Mucosa of rectum (tissue), 2 donors: ENCODE data around the gene RFESD.
A peak's percentile ranks its signal among the peaks of the same experiment; 100 is the strongest.
"Not testable (repeated sequence)": the region's sequence is repeated elsewhere in the genome, so short reads cannot be mapped to it uniquely, and the experiment has no call there.

ENCODE experiments used
- H3K27ac ChIP-seq, 2 donors: one replicate each; pipeline ENCODE4 v1.7.0; 2013; ENCODE audit warnings: inconsistent platforms in 2 of 2, low read depth in 2 of 2, low read length in 2 of 2
- H3K27me3 ChIP-seq, 2 donors: one replicate each; pipeline ENCODE4 v1.7.0; 2013; ENCODE audit warnings: low read length in 2 of 2; ENCODE audit not compliant: control insufficient read depth in 2 of 2, insufficient read depth in 2 of 2
- H3K36me3 ChIP-seq, 2 donors: one replicate each; pipeline ENCODE4 v1.7.0; 2013; ENCODE audit warnings: low read length in 2 of 2; ENCODE audit not compliant: control insufficient read depth in 2 of 2, insufficient read depth in 2 of 2
- H3K4me1 ChIP-seq, 2 donors: one replicate each; pipeline ENCODE4 v1.7.0; 2013; ENCODE audit warnings: low read length in 2 of 2, mild to moderate bottlenecking in 1 of 2; ENCODE audit not compliant: control insufficient read depth in 2 of 2, insufficient read depth in 2 of 2
- H3K4me3 ChIP-seq, 2 donors: one replicate each; pipeline ENCODE4 v1.7.0; 2013; ENCODE audit warnings: low read length in 2 of 2
- H3K9ac ChIP-seq, 2 donors: one replicate each; pipeline ENCODE4 v1.7.0; 2013; ENCODE audit warnings: low read length in 2 of 2, low read depth in 1 of 2, mild to moderate bottlenecking in 1 of 2
- H3K9me3 ChIP-seq, 2 donors: one replicate each; pipeline ENCODE4 v1.7.0; 2013; ENCODE audit warnings: low read length in 2 of 2; ENCODE audit not compliant: control insufficient read depth in 2 of 2
- donor health status: healthy.
- donor health status: Normal muscosa, but diverticular disease.

Gene RFESD

DNA sequence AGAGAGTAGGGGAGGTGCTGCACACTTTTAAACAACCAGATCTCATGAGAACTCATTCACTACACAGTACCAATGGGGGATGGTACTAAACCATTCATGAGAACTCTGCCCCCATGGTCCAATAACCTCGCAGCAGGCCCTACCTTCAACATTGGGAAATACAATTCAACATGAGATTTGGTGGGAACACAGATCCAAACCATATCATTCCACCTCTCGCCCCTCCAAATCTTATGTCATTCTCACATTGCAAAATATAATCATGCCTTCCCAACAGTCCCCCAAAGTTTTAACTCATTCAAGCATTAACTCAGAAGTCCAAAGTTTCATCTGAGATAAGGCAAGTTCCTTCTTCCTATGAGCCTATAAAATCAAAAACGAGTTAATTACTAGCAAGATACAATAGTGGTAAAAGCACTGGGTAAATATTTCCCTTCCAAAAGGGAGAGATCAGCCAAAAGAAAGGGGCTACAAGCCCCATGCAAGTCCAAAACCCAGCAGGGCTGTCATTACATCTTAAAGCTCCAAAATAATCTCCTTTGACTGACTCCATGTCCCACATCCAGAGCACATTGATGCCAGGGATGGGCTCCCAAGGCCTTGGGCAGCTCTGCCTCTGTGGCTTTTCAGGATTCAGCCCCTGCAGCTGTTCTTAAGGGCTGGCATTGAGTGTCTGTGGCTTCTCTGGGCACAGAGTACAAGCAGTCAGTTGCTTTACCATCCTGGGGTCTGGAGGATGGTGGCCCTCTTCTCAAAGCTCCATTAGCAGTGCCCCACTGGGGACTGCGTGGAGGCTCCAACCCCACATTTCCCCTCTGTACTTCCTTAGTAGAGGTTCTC, 18.4 kb upstream of the RFESD start:
- Histone ChIP-seq H3K9me3 (no peaks in the 10 kb centered on the region), H3K9ac (no peak overlapping the region), H3K27me3 (no peaks in the 10 kb centered on the region), H3K27ac (peak overlapping the region; percentile 2 to 23), H3K4me3 (no peak overlapping the region), H3K4me1 (peaks cover 8 to 10% of the 10 kb centered on the region in 2 donors), H3K36me3 (no peaks in the 10 kb centered on the region)

DNA sequence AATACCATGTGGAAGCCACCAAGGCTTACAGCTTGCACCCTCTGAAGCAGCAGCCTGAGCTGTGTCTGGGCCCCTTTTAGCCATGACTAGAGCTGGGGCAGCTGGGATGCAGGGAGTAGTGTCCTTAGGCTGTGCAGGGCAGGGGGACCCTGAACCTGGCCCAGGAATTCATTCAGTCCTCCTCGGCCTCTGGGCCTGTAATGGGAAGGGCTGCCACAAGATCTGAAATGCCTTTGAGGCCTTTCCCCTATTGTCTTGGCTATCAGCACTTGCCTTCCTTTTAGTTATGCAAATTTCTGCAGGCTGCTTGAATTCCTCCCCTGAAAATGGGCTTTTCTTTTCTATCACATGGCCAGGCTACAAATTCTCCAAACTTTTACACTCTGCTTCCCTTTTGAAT, 17.6 kb upstream of the RFESD start:
- Histone ChIP-seq H3K9me3 (no peaks in the 10 kb centered on the region), H3K9ac (no peak overlapping the region), H3K36me3 (no peaks in the 10 kb centered on the region), H3K4me3 (no peak overlapping the region), H3K27ac (peak overlapping the region in 1 of 2 donors; percentile 23), H3K27me3 (no peaks in the 10 kb centered on the region), H3K4me1 (peaks cover 8 to 10% of the 10 kb centered on the region in 2 donors)

DNA sequence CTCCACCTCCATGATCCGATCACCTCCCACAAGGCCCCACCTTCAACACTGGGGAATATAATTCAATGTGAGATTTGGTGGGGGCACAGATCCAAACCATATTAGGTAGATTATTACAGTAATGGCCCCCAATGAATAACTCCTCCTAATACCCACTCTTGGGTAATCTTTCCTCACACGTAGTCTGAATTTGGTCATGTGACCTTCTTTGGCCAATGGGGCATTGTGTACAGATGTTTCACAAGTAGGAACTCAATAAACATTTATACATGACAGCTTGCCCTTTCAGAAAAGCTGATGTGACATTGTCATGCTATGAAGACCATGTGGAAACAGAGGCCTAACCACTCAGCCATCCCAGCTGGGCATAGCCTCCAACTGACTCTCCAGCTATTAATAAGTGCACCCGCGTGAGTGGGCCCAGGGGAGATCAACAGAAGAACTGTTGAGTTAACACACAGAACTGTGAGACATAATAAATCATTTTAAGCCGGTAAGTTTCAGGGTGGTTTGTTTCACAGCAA, 16.1 kb upstream of the RFESD start:
- H3K9me3 ChIP-seq: no peaks in the 10 kb centered on the region
- H3K9ac ChIP-seq: no peak overlapping the region
- no peaks in the 10 kb centered on the region for H3K36me3 ChIP-seq
- H3K27ac ChIP-seq: no peak overlapping the region
- H3K4me3 ChIP-seq: no peak overlapping the region
- H3K4me1 ChIP-seq: peaks cover 8 to 10% of the 10 kb centered on the region in 2 donors
- no peaks in the 10 kb centered on the region for H3K27me3 ChIP-seq

DNA sequence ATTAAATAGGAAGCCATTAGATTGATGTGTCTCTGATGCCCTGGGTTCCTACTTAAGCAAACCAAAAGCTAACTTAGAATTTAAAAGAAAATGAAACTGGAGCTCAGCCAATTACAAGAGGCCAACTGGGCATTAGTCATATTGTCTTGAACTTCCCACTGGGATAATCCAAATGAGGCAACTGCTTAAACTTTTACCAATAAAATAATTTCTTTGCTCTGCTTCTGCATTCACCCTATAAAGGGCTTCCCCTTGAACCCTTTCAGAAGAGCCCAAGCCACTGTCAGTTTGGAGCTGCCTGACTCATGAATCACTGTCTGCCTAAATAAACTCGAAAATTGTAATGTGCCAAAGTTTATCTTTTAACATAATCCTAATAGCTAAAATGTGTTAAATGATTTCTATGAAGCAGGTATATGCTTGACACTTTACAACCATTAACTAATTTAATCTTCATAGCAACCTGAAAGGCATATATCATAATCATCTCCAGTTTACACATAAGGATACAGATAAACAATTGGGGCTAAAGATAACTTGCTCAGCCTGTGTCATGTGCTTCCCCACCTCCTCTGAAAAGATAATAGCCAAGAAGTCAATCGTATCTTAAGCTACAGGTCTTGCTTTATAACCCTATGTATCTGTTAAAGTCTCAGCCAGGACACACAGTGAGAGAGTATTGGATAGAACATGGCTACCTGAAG, 15.2 kb upstream of the RFESD start:
- H3K4me3 ChIP-seq: no peak overlapping the region
- H3K27me3 ChIP-seq: no peaks in the 10 kb centered on the region
- no peak overlapping the region for H3K9ac ChIP-seq
- H3K27ac ChIP-seq: no peak overlapping the region
- peaks cover 8 to 10% of the 10 kb centered on the region in 2 donors for H3K4me1 ChIP-seq
- no peaks in the 10 kb centered on the region for H3K36me3 ChIP-seq
- H3K9me3 ChIP-seq: no peaks in the 10 kb centered on the region

DNA sequence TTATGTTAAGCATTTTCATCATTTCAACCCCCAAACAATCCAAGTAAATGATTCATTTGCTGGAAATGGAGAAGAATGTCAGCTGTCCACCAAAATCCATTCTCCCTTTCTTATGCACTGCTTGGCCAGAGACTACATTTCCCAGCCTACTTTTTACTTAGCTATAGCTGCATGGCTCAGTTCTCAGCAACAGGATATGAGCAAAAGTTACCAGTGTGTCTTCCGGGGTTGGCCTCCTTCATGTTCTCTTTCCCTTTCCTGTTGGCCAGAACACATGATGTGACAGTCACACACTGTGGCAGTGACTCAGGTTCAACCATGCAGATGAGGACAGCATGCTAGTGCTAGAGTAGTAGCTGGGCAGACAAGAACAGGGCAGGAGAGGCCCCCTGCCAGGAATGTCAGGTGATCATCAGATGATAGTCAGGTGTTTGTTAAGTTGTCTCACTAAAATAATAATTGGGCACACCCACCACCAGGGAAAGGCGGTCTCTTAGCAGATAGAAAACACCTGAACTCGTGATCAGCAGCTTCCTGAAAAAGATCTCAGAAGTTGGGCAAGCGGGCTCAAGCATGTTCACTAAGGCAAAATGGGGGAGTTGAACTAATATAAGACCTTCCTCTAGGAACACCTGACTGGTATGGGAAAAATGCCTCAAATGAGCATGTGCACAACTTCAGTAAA, 14.4 kb upstream of the RFESD start:
- H3K27ac ChIP-seq: no peak overlapping the region
- H3K9ac ChIP-seq: no peak overlapping the region
- peaks cover 8 to 10% of the 10 kb centered on the region in 2 donors for H3K4me1 ChIP-seq
- no peaks in the 10 kb centered on the region for H3K9me3 ChIP-seq
- no peak overlapping the region for H3K4me3 ChIP-seq
- no peaks in the 10 kb centered on the region for H3K27me3 ChIP-seq
- no peaks in the 10 kb centered on the region for H3K36me3 ChIP-seq

DNA sequence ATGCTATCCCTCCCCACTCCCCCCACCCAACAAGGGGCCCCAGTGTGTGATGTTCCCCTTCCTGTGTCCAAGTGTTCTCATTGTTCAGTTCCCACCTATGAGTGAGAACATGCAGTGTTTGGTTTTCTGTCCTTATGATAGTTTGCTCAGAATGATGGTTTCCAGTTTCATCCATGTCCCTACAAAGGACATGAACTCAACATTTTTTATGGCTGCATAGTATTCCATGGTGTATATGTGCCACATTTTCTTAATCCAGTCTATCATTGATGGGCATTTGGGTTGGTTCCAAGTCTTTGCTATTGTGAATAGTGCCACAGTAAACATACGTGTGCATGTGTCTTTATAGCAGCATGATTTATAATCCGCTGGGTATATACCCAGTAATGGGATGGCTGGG, 13.6 kb upstream of the RFESD start:
- not testable (repeated sequence) for H3K36me3 ChIP-seq, H3K4me1 ChIP-seq, H3K4me3 ChIP-seq, H3K9me3 ChIP-seq, H3K27me3 ChIP-seq, H3K9ac ChIP-seq, H3K27ac ChIP-seq

DNA sequence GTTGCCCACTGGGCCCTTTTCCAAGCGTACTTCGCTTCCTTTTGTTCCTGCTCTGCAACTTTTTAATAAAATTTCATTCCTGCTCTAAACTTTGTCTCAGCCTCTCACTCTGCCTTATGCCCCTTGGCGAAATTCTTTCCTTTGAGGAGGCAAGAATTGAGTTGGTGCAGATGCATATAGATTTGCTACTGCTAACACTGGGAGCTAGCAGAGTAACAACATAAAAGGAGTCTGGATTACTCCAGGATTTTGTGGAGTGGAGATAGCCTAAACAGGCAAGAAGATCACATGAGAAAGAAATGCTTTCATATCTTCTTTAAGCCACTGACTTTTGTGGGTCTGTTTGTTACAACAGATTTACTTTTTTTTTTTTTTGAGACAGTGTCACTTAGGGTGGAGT, 12.9 kb upstream of the RFESD start:
- no peak overlapping the region for H3K27ac ChIP-seq
- H3K4me3 ChIP-seq: no peak overlapping the region
- no peaks in the 10 kb centered on the region for H3K27me3 ChIP-seq
- peaks cover under 1 to 3% of the 10 kb centered on the region in 2 donors for H3K4me1 ChIP-seq
- H3K9ac ChIP-seq: no peak overlapping the region
- no peaks in the 10 kb centered on the region for H3K36me3 ChIP-seq
- no peaks in the 10 kb centered on the region for H3K9me3 ChIP-seq

DNA sequence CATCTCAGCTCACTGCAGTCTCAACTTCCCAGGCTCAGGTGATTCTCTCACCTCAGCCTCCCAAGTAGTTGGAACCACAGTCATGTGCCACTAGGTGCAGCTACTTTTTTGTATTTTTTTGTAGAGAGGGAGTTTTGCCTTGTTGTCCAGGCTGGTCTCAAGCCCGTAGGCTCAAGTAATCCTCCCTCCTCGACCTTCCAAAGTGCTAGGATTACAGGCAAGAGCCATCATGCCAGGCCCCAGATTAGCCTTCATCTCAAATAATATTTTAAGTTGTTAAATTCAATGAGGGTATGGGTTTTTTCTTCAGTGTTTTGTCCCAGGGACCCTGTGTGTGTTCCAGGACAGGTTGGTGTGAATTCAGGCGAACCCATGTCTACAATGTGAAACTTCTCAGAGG, 12.5 kb upstream of the RFESD start:
- H3K4me3 ChIP-seq: no peak overlapping the region
- no peaks in the 10 kb centered on the region for H3K36me3 ChIP-seq
- H3K9ac ChIP-seq: no peak overlapping the region
- no peak overlapping the region for H3K27ac ChIP-seq
- H3K27me3 ChIP-seq: no peaks in the 10 kb centered on the region
- no peaks in the 10 kb centered on the region for H3K9me3 ChIP-seq
- H3K4me1 ChIP-seq: no peaks in the 10 kb centered on the region

DNA sequence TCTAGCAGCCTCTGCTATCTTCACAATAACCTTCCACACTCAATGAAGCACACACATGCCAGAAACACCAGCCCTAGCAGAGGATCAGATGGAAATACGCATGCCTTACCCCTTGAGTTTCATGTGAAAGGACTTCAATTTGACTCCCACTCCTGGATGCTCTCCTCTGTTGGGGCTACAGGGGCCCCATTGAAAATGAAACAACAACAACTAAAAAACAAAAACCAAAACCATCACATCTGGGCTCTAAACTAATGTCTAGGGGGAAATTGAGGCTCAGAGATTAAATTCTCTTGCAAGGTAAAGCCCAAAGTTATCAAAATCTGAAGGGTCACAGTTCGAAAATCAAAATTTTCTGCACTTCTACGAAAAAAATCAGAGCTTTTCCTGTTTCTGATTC, 7.9 kb upstream of the RFESD start:
- Histone ChIP-seq H3K4me1 (peaks cover 0 to 3% of the 10 kb centered on the region in 2 donors), H3K9ac (no peak overlapping the region), H3K27me3 (no peaks in the 10 kb centered on the region), H3K36me3 (no peaks in the 10 kb centered on the region), H3K27ac (no peak overlapping the region), H3K9me3 (no peaks in the 10 kb centered on the region), H3K4me3 (no peak overlapping the region)

DNA sequence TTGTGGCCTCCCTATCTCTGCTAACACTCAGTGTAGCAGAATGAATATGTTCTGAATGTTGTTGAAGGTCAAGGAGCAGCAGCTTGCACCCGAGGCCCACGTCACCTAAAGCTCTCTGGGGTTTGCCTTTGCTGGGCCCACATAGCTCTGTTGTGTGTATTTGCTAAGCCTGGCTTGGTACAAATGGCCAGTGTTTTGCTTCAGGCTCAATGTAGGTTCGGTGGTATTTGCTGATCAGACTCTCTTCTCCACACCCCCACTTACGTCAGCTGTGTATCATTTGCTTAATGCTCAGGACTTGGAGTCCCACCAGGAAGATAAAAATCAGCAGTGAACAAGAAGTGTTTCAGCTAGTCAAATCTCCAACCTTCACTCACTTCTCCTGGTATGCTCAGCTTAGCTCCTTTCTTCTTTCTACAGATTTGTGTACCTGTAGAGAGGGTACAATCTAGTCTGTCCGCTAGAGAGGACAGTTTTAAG, 4.8 kb upstream of the RFESD start:
- no peak overlapping the region for H3K4me3 ChIP-seq
- no peaks in the 10 kb centered on the region for H3K27me3 ChIP-seq
- no peak overlapping the region for H3K27ac ChIP-seq
- H3K36me3 ChIP-seq: no peaks in the 10 kb centered on the region
- H3K9ac ChIP-seq: no peak overlapping the region
- H3K4me1 ChIP-seq: peaks cover 4 to 5% of the 10 kb centered on the region in 2 donors
- no peaks in the 10 kb centered on the region for H3K9me3 ChIP-seq
